Prostate gland (tissue), 2 donors: ENCODE data around the gene ILK.

ENCODE experiments used
- CTCF ChIP-seq, 4 experiments: fragments of 200-600 bp in 2 of 4; fragments of 450-650 bp in 2 of 4; sonication (generic) in 2 of 4; IDR thresholded peaks; 1 replicate in 3 of 4; 2 replicates in 1 of 4; pipeline ENCODE4 v1.5.1; 2016 to 2019; ENCODE audit warnings: antibody characterized with exemption in 4 of 4, mild to moderate bottlenecking in 2 of 4, moderate library complexity in 2 of 4
- POLR2A ChIP-seq: fragments of 450-650 bp; IDR thresholded peaks from one replicate; pipeline ENCODE4 v1.6.1; 2016; ENCODE audit warnings: antibody characterized with exemption, mild to moderate bottlenecking

DNA sequence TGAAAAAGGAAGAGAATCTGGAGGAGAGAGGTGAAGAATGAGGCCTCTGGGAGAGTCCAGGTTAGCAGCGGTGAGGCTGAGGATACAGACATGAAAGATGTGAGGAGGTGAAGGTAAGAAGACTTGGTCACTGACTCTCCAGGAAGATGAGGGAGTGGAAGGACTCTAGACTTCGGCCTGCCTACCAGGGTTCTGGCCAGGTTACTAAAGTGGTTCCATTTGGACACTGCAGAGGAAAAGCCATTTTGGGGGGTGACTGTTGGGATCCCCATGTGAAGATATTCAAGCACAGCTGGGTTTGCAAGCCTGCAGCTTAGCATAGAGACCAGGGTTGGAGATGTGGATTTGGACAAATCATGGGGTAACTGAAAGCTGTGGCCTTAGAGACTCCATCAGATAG lies 44.3 kb downstream of the ILK start:
- no peak for TF ChIP-seq CTCF (IDR thresholded peaks at IDR 0.05)
- no peak for TF ChIP-seq POLR2A
